Fibroblast of villous mesenchyme (primary cell): ENCODE data around the gene SHH. TPM values are rescaled to one million over a fixed set of nuclear protein-coding genes. Genes with fewer than 3 reads are reported as not detected.
A peak's percentile ranks its signal among the peaks of the same experiment; 100 is the strongest.

ENCODE experiments used
- DNase-seq: peaks from one replicate; pipeline ENCODE4 v3.0.0-alpha.2; 2010; ENCODE audit warnings: low read depth
- H3K4me3 ChIP-seq: 2 replicates; pipeline ENCODE4 v1.5.1; 2011; ENCODE audit warnings: low read depth, mild to moderate bottlenecking, low read length
- total RNA-seq: library from RNA; depleted of rRNA; stranded (reverse); fragments of >200 nt; gene quantifications from 2 replicates; pipeline ENCODE4 v1.2.3, GENCODE V29; 2012
- TF ChIP-seq, protein P1 (sequence below): IDR thresholded peaks from 2 replicates; pipeline ENCODE4 v1.5.1; 2012; ENCODE audit warnings: low read depth, mild to moderate bottlenecking, low read length; ENCODE audit not compliant: insufficient read depth

SHH gene
- total RNA-seq, 1 donor, result not detected

DNA sequence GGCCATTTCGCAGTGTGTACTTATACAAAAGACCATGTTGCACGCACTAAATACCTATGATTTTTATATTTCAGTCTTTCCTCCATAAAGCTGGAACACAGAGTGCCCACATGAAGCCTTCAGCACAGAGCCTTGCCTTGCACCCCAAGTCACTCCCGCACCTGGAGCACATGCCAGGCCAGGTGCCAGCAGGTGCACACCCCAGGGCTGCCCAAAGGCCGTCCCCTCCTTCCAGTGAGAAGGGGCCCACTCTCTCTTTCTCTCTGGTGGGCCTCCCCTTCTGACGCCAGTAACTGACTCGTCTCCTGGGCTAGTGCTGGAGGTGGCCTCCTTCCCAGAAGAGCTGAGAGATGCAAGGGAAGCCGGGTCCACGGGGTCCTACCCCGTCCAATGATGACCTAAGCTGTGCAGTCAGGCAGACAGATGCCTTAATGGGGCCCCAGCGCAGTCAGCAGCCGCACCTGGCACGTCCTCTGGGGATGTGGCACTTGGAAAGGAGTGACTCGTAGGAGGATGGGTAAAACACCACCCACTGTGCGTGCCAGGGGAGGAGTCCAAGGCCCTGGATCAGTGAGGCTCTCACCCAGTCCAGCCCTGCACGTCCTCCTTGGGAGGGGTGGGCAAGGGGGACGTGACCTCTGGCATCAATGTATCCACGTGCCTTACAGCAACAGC is 17.7 kb upstream of the SHH start:
- DNase-seq, result no peak
- TF ChIP-seq, protein P1, sequence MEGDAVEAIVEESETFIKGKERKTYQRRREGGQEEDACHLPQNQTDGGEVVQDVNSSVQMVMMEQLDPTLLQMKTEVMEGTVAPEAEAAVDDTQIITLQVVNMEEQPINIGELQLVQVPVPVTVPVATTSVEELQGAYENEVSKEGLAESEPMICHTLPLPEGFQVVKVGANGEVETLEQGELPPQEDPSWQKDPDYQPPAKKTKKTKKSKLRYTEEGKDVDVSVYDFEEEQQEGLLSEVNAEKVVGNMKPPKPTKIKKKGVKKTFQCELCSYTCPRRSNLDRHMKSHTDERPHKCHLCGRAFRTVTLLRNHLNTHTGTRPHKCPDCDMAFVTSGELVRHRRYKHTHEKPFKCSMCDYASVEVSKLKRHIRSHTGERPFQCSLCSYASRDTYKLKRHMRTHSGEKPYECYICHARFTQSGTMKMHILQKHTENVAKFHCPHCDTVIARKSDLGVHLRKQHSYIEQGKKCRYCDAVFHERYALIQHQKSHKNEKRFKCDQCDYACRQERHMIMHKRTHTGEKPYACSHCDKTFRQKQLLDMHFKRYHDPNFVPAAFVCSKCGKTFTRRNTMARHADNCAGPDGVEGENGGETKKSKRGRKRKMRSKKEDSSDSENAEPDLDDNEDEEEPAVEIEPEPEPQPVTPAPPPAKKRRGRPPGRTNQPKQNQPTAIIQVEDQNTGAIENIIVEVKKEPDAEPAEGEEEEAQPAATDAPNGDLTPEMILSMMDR, result no peak
- no peak overlapping the region for H3K4me3 ChIP-seq

DNA sequence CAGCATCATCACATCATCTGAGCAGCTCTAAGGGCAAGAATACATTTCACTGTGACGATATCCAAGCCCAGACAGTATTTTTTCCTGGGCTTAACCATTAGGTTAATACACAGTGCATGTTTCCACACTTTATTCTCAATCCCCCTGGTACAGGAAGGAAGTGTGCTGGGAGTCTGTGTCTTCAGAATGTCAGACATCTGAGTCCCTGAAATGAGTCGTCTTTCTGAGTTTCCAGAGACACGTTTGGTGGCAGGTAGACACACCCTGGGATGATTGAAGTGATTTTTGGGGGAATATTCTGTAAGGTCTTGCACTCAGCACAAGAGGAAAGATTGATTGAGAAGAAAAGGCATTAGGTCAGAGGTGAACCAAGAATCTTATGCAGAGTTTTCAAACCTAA is 13.1 kb upstream of the SHH start:
- DNase-seq, result no peak
- no peak overlapping the region for H3K4me3 ChIP-seq
- TF ChIP-seq, protein P1, result no peak

DNA sequence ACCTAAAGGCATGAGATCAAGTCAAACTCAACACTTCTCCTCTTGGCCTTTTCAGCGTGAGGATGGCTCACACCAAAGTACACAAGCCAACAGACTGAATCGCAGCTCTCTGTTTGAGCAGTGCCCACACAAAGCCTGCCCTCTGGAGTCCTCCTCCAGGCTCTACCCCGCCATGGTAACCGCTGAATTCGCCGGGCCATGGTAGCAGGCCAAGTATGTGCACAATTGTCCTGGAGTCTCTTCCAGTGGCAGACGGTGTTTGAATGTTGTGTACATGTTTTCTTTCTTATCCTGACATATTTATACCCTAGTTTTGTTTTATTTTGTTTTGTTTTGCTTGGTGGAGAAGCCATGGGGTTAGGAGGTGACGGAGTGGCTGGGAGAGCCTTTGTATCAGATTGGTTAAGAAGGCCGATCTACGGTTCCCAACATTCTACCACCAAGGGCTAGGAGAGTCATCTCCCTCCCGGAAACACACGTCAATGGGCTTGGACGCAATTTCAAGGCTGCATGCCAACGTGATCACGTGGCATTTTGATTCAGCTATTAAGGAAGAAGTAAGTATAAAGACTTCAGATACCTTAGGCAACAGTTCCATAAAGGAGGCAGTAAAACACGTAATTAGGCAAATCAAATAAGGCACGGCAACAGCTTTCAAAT is 12.1 kb upstream of the SHH start:
- DNase-seq, result peak; percentile 20
- no peak overlapping the region for H3K4me3 ChIP-seq

DNA sequence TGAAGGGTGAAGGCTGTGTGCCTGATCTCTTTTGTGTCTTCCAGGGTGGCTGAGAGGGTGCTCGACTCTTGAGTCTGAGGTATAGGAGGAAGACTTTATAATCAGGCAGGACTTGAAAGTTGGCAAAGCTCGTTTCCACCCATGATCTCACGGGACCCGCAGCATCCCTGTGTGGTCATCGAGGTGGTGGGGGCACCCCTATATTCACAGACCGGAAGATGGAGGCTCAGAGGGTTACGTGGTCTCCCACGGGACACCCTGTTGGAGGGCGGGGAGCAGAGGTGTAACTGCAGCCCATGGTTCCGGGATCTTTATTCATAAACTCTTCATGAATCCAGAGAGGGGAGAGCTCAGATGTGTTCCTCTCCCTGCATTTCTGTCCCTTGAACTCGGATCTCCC is 9.6 kb upstream of the SHH start:
- H3K4me3 ChIP-seq, result no peak overlapping the region

More for the DNA sequence above, 12.1 kb upstream of the SHH start:
- TF ChIP-seq, protein P1, result no peak

DNA sequence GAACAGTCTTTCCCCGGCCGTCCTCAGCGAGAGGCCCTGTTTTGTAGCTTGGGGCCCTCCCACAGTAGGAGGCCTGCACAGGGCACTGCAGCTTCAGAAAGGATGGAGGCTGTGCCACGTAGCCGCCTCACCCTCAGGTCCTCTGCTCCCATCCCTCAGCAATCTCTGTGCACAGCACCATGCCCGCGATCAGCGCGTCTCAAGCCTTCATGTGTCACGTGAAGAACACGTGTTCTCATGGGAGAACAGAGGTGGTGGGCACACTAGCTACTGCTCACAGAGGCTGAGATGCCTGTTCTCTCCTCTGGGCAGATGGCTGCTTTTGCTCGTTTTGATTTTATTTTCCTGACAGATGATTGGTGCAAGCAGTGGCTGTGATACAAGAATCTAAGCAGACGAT is 8.5 kb upstream of the SHH start:
- no peak for DNase-seq
- H3K4me3 ChIP-seq, result no peak overlapping the region
- TF ChIP-seq, protein P1, result no peak

More for the DNA sequence above, 9.6 kb upstream of the SHH start:
- no peak for DNase-seq
- TF ChIP-seq, protein P1, result no peak

DNA sequence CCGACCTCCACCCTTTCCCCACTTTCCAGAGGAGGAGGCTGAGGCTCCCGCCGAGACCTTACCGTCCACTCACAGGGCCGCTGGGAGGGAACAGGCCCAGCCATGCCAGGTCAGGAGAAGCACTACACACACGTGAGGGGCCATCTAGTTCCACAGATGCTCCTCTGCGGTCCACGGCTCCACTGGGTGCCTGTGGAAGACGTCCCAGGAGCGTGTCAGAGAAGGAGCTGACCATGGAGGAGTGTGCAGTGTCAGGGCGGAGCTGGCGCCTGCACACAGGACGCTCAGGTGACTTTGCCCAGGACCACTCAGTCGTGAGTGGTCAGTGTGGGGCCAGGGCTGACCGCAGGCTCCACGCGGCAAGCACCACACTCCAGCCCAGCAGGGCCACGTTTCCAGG is 8.0 kb upstream of the SHH start:
- H3K4me3 ChIP-seq, result no peak overlapping the region
- no peak for DNase-seq
- TF ChIP-seq, protein P1, result no peak
